Fibroblast of skin of left biceps (primary cell): ENCODE data around the gene ANXA2R.

Experiments
- DNase-seq, 2 experiments: peaks; one replicate each; pipeline ENCODE4 v3.0.0-alpha.2; 2013; ENCODE audit warnings: low read depth in 2 of 2

Gene ANXA2R

DNA sequence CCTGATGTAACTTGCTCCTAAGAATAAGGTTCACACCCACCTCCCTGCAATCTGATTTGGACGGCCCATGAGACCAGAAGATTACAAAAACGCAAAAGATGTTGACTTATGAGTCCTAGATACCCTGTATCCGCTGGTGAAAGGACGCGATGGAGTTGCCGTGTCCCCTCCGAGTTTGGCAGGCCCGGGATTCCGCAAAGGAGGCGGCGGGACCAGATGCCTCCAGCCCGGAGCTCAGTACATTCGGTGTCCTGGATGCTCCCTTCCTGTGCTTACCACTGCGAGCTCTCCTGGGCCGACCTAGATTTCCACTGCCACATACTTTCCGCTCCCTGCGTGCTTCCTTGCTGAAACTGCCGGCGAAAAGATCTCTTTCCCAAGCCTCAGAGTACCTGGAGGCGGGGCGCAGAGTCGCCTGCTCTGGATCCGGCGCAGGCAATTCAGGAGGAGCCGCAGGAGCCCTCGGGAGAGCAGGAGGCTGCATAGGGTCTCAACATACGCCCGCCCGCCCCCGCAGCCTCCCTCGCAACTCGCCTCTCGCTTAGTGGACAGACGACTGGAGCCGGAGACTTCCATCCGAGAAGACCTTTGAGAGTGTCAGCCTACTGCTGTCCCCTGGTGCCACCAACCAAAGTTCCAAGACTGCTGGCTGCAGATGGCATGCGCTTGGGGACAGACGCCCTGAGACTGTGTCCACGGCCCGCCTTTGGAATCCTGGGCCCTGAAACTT, 39.8 kb downstream of the ANXA2R start:
- no peak for DNase-seq

DNA sequence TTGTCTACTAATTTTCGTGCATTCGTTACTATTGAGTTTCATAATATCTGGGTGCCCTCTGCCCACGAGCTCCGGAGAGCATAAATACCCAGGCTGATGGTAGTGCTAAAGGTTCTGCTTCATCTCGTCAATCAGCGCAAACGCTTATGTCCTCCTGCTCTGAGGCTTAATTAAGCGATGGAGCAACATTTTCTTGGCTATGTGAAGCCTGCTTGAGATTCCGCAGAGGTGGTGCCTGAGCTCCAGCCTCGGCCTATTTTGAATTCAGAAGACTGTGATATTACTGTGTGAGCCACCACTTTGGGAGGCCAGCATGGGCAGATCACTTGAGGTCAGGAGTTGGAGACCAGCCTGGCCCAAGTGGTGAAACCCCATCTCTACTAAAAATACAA, 44.8 kb downstream of the ANXA2R start:
- no peak for DNase-seq

DNA sequence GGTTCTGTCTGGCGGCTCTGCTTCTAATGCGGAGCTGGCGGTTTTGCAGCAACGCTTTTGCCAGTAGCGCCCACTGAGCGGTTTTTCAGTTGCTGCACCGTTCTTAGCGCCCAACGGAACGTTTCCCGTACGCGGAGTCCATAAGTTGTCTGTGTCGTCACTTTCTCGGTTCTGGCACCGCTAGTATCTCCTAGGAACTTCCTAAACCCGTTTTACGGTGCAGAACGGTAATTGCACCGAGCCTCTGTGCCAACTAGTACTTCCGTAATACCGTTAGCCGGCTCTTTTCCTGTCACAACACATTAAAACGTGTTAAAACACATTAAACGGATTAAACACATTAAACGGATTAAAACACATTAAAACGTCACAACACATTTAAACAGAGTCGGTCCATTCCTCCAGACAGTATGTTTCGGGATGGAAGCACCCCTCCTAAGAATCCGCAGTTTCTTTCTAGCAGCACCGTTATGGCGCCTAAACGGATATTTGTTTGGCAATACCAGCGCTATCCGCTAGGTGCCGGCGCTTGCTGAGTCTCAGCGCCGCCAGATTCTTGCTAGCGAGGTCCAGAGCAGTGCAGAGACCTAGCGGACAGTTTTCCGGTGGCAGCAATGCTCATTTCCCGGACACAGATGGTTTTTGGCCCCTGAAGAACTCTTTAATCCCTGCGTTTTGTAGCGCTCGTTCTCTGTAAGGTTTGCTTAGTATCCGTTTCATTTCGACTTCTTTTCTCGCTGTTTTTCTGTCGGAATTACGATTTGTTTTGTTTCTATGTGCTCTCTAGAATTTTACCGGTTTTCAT, 45.4 kb downstream of the ANXA2R start:
- DNase-seq, result peak in 1 of 2 experiments; percentile 78

- DNase-seq, result no peak
Measured at GRCh38 chr5:42994246-42994554, 45.9 kb downstream of the ANXA2R start.

DNA sequence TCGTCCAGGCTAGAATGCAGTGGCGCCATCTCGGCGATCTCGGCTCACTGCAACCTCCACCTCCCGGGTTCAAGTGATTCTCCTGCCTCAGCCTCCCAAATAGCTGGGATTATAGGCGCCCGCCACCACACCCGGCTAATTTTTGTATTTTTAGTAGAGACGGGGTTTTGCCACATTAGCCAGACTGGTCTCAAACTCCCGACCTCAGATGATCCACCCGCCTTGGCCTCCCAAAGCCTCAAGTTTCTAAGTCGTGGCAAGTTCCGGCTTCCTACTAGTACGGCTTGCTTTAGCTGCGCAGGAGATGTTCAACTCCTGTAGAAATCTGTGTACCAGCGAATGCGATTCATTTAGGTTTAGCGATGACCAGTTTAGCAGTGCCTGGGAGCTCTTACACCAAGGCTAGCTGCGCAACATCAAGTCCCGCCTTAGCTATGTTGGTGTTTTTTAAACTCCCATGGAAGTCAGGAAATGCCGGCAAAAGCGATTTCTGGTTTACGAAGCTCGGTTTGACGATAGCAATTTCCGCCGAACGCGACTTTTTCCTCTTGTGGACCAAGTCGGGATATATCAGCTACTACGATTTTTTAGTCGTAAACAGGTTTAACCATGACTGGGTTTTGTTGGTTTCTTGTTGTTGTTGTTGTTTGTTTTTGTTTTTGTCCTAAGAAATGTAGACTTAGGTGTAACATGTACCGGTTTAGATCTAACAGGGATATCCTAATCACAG, 46.4 kb downstream of the ANXA2R start:
- DNase-seq, result no peak

DNA sequence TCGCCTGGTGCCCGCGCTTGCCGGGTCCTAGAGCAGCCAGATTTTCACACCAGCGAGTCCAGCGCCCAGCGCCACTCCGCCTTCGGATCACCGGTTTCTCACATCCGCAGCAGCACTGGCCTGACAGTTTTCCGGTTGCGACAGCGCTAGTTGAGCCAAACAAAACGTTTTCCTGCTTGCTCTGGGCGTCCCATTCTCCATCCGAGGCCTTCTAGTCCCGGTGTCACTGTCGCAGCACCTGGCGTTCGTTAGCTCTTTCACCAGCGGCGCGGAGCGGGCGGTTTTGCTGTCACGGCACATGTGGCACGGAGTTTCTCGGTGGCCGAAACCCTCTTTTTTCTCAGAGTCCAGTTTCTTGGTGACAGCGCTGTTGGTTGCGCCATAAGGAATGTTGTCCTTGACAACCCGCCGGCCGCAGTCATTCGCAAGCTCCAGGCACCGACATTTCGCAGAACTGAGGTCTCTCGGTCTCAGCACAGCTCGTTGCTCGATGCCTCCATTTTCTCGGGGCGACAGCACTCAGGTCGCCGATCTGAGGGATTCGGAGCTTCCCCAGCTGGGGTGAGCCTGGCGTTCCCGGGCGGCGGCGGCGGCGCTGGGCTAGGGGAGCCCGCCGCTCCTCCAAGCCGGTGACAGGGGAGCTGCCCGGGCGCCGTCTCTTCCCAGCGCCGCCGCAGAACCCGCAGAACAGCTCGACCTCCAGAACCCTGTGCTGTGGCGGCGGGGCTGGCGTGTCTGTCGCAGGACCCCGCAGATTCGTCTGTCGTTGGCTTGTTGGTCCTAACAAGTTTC, 47.8 kb downstream of the ANXA2R start:
- no peak for DNase-seq

DNA sequence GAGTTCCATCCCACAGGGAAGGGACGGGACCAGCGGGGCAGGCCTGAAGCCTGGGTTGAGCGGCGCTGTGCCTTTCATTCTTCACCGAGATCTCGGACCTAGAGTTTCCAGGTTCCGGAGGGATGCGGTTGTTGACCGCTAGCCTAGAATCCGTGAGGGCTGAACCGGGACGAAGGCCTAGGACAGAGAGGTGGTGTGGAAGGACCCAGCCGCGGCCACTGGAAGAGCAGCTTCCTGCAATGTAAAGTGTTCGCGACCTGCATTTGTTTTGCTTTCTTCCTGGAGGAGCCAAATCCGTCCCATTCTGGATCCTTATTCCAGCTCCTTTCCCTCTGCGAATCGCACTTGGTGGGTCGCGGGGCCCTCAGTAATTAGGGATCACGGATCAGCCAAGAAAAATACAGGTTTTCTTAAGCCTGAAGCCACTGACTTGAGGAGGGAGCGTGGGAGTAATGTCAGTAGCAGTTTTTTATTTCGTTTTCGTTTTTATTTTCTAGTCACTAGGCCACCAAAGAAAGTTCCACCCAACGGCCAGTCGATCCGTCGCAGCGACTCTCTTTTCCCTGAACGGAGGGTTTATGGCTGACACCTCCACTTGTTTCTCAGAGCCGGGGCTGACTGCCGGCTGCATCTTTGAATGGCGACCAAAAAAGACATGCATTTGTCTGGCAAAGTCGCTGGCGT, 48.6 kb downstream of the ANXA2R start:
- DNase-seq, result no peak

DNA sequence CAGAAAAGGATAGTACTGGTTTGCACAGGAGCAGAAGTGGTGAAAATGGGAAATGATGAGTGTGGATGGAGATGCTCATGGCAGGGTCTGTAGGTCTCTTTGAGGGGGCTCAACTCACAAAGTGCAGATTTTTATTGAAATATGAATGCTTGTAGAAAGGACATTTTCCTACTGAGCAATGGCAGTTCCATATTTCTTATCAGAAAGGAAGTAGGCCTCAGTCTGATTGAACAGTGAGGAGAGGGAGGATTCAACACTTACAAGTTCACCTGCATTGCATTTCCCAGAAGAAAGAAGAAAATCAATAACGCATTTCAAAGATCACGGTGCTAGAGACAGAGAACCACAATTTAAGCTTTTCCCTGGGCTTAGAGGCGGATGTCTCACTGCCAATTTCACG, 49.2 kb downstream of the ANXA2R start:
- no peak for DNase-seq
